Neuronal stem cell (in vitro differentiated cells): ENCODE measurements around the gene UQCRQ.

ENCODE experiments used
- DNase-seq: peaks from one replicate; pipeline ENCODE4 v3.0.0-alpha.2; 2013; ENCODE audit warnings: low spot score
- H2AFZ ChIP-seq: one replicate; pipeline ENCODE4 v1.6.1; 2013; ENCODE audit warnings: mild to moderate bottlenecking, low read length, inconsistent platforms
- H2AK5ac ChIP-seq: 2 replicates; pipeline ENCODE4 v1.6.1; 2013; ENCODE audit warnings: low read depth, mild to moderate bottlenecking, inconsistent platforms, low read length, moderate library complexity, mixed read lengths
- H2BK120ac ChIP-seq: 2 replicates; pipeline ENCODE4 v1.6.1; 2013; ENCODE audit warnings: low read depth, mild to moderate bottlenecking, inconsistent platforms, low read length, moderate library complexity, mixed read lengths
- H2BK12ac ChIP-seq: one replicate; pipeline ENCODE4 v1.6.1; 2013; ENCODE audit warnings: low read length, inconsistent platforms
- H2BK15ac ChIP-seq: 2 replicates; pipeline ENCODE4 v1.6.1; 2013; ENCODE audit warnings: mild to moderate bottlenecking, low read length, inconsistent platforms, mixed read lengths
- H2BK5ac ChIP-seq: one replicate; pipeline ENCODE4 v1.6.1; 2013; ENCODE audit warnings: inconsistent platforms, mild to moderate bottlenecking, low read length, moderate library complexity
- H3K14ac ChIP-seq: one replicate; pipeline ENCODE4 v1.6.1; 2013; ENCODE audit warnings: low read length, inconsistent platforms
- H3K18ac ChIP-seq: 2 replicates; pipeline ENCODE4 v1.6.1; 2013; ENCODE audit warnings: low read length, inconsistent platforms
- H3K23ac ChIP-seq: 2 replicates; pipeline ENCODE4 v1.6.1; 2013; ENCODE audit warnings: low read depth, mild to moderate bottlenecking, mixed read lengths, low read length, inconsistent platforms; ENCODE audit not compliant: poor library complexity
- H3K27ac ChIP-seq: replicated peaks from 3 replicates; pipeline ENCODE4 v1.5.1; 2013; ENCODE audit warnings: low read length, inconsistent platforms
- H3K27me3 ChIP-seq, 3 experiments: 2 replicates each; pipeline ENCODE4 v1.6.1; 2013; ENCODE audit warnings: low read length in 3 of 3, mild to moderate bottlenecking in 2 of 3, inconsistent platforms in 1 of 3, low read depth in 1 of 3, mixed read lengths in 1 of 3, moderate library complexity in 1 of 3; ENCODE audit not compliant: control insufficient read depth in 3 of 3, insufficient read depth in 3 of 3
- H3K36me3 ChIP-seq, 2 donors: replicated peaks in 1 of 2; 2 replicates each; pipeline ENCODE4 v1.6.1; 2013; ENCODE audit warnings: low read length in 2 of 2; ENCODE audit not compliant: control insufficient read depth in 2 of 2, insufficient read depth in 2 of 2
- H3K4ac ChIP-seq: 2 replicates; pipeline ENCODE4 v1.6.1; 2013; ENCODE audit warnings: inconsistent platforms, mild to moderate bottlenecking, low read length, moderate library complexity
- H3K4me1 ChIP-seq, 2 donors: 1 replicate in 1 of 2; 2 replicates in 1 of 2; pipeline ENCODE4 v1.6.1; 2013; ENCODE audit warnings: low read length in 2 of 2, low read depth in 1 of 2; ENCODE audit not compliant: control insufficient read depth in 2 of 2, insufficient read depth in 1 of 2
- H3K4me2 ChIP-seq: one replicate; pipeline ENCODE4 v1.6.1; 2013; ENCODE audit warnings: mild to moderate bottlenecking, low read length, inconsistent platforms; ENCODE audit not compliant: insufficient read depth, poor library complexity, severe bottlenecking
- H3K4me3 ChIP-seq, 2 donors: 2 replicates each; pipeline ENCODE4 v1.5.1; 2013; ENCODE audit warnings: low read length in 2 of 2, mild to moderate bottlenecking in 2 of 2, inconsistent platforms in 1 of 2, moderate library complexity in 1 of 2
- H3K79me1 ChIP-seq: one replicate; pipeline ENCODE4 v1.6.1; 2013; ENCODE audit warnings: low read depth, mild to moderate bottlenecking, inconsistent platforms, low read length, moderate library complexity
- H3K9ac ChIP-seq: one replicate; pipeline ENCODE4 v1.6.1; 2013; ENCODE audit warnings: mild to moderate bottlenecking, low read depth, low read length, inconsistent platforms; ENCODE audit not compliant: poor library complexity
- H3K9me3 ChIP-seq, 2 donors: replicated peaks in 1 of 2; 2 replicates each; pipeline versions ENCODE3 to v1.6.1; 2013; ENCODE audit warnings: low read length in 2 of 2, mild to moderate bottlenecking in 2 of 2, inconsistent platforms in 1 of 2, low read depth in 1 of 2, mixed read lengths in 1 of 2, moderate library complexity in 1 of 2; ENCODE audit not compliant: control insufficient read depth in 2 of 2, insufficient read depth in 1 of 2
- H4K8ac ChIP-seq: one replicate; pipeline ENCODE4 v1.6.1; 2013; ENCODE audit warnings: low read depth, mild to moderate bottlenecking, inconsistent platforms, low read length, moderate library complexity
- H4K91ac ChIP-seq: one replicate; pipeline ENCODE4 v1.6.1; 2013; ENCODE audit warnings: low read length, low read depth, mild to moderate bottlenecking, inconsistent platforms; ENCODE audit not compliant: poor library complexity
- WGBS, 2 donors: extraction: QIAGEN DNeasy Blood & Tissue Kit; methylation state at CpG; one replicate each; pipeline ENCODE4 v1.1.7; 2013; ENCODE audit warnings: missing lambda C conversion rate in 2 of 2, mixed read lengths in 1 of 2; ENCODE audit not compliant: insufficient read length in 2 of 2, insufficient replicate concordance in 1 of 2; ENCODE audit errors: extremely low coverage in 2 of 2; 5-methylcytosine and 5-hydroxymethylcytosine counted together

UQCRQ gene

DNA sequence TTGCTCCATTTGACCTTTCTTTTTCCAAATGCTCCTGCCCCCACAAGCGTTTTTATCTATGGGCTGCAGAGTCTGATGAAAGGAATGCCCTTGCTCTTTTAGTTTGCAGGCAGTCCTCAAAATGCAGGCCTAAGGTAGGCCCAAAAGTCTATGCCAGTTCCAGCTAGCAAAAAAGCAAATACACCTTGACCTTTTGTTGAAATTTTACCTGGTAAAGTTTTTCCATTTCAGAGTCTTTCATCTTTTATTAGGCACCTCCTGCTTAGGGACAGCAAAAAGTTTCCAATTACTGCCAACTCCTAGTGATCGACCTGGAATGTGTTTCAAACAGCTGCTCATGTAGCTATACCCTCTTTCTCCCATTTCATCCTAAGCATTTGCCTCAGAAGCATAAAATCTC lies 4.4 kb downstream of the UQCRQ start:
- H3K4me3 ChIP-seq: no peak overlapping the region
- H3K9ac ChIP-seq: no peak overlapping the region
- H4K8ac ChIP-seq: no peak overlapping the region
- H2BK120ac ChIP-seq: no peak overlapping the region
- H3K18ac ChIP-seq: no peak overlapping the region
- H3K36me3 ChIP-seq: peaks cover 13 to 83% of the 10 kb centered on the region in 2 donors
- H3K9me3 ChIP-seq: no peaks in the 10 kb centered on the region
- H3K4me1 ChIP-seq: peaks cover 3 to 7% of the 10 kb centered on the region in 2 donors
- no peak overlapping the region for H3K14ac ChIP-seq
- no peak overlapping the region for H2AK5ac ChIP-seq
- H3K27me3 ChIP-seq: no peaks in the 10 kb centered on the region
- no peak overlapping the region for H3K23ac ChIP-seq
- no peak overlapping the region for H3K4ac ChIP-seq
- H2BK5ac ChIP-seq: no peak overlapping the region
- H3K27ac ChIP-seq: no peak overlapping the region
- no peak for DNase-seq
- H2BK12ac ChIP-seq: no peak overlapping the region
- no peak overlapping the region for H4K91ac ChIP-seq
- no peak overlapping the region for H2BK15ac ChIP-seq
- peaks cover 4% of the 10 kb centered on the region for H3K79me1 ChIP-seq
- H2AFZ ChIP-seq: no peak overlapping the region
- H3K4me2 ChIP-seq: no peak overlapping the region
- whole genome bisulfite sequencing, 2 donors: no CpG with 5 or more reads among the region's 2 CpGs

DNA sequence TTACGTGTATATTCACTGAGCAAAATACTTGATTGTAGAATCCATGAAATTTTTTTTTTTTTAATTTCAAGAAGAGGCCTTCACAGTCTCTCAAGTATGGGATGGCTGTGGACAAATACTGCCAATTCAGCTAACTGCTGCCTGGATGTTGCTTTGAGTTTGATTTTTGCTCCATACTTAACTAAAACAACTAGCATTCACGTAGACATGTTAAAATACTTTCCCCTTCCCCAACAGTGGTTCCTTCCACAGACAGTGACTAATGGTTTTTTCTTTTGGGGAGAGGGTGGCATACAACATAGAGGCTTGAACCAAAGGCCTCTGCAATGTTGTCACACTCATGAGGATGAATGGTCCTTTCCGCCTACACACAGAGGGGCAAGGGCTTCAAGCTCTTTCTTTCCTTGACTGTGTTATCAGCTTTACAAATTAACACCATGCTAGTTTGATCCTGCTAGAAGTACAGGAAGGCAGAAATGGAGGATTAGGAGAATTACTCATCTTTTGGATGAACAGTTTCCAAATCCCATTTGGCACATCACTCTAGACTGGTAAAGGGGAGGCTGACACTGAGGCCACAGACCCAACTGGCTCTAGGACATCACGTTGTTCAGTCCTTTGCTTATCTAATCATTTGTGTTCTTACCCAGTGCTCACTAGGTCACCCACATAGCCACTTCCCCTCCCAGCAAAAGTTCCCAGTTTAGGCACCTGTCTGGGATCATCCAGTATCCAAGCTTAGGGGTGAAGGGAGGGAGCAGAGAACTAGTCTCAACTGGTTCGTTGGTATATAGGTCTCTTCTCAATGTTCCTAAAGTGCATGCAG lies 5.2 kb downstream of the UQCRQ start:
- Histone ChIP-seq H3K4me1 (peaks cover 2 to 7% of the 10 kb centered on the region in 2 donors), H3K4ac (no peak overlapping the region), H2BK120ac (no peak overlapping the region), H2BK12ac (no peak overlapping the region), H3K14ac (no peak overlapping the region), H3K9me3 (no peaks in the 10 kb centered on the region), H4K91ac (no peak overlapping the region), H3K9ac (no peak overlapping the region), H2AFZ (no peak overlapping the region), H3K79me1 (peaks cover 3% of the 10 kb centered on the region), H3K36me3 (peaks cover 13 to 92% of the 10 kb centered on the region in 2 donors), H3K4me2 (no peak overlapping the region), H3K27me3 (no peaks in the 10 kb centered on the region), H3K23ac (no peak overlapping the region), H3K4me3 (no peak overlapping the region), H4K8ac (no peak overlapping the region), H3K18ac (no peak overlapping the region), H3K27ac (no peak overlapping the region), H2BK15ac (no peak overlapping the region), H2AK5ac (no peak overlapping the region), H2BK5ac (no peak overlapping the region)
- WGBS, 2 donors: no CpG with 5 or more reads among the region's 5 CpGs
- no peak for DNase-seq

DNA sequence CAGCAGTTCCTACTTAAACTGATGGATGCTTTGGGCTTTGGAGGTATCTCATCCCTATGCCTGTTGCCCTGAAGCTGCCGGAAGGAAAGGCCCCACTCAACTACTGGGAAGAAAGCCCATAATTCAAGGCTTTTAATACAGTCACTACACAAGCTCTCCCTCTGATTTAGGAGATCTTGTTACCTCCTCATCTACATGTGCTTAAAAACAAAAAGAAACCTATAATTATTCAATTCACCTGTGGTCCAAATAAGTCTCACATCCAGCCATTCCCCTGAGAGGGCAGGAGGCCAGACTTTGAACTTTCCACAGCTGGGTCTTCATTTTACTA lies 6.3 kb downstream of the UQCRQ start:
- no peaks in the 10 kb centered on the region for H3K79me1 ChIP-seq
- H2BK5ac ChIP-seq: no peak overlapping the region
- peaks cover 9 to 97% of the 10 kb centered on the region in 2 donors for H3K36me3 ChIP-seq
- H3K27me3 ChIP-seq: no peaks in the 10 kb centered on the region
- no peak for DNase-seq
- H2BK12ac ChIP-seq: no peak overlapping the region
- H2BK15ac ChIP-seq: no peak overlapping the region
- H3K4me1 ChIP-seq: no peaks in the 10 kb centered on the region
- no peak overlapping the region for H3K23ac ChIP-seq
- H2AK5ac ChIP-seq: no peak overlapping the region
- no peak overlapping the region for H4K91ac ChIP-seq
- no peak overlapping the region for H3K14ac ChIP-seq
- no peak overlapping the region for H2AFZ ChIP-seq
- H3K4ac ChIP-seq: no peak overlapping the region
- H2BK120ac ChIP-seq: no peak overlapping the region
- no peaks in the 10 kb centered on the region for H3K9me3 ChIP-seq
- H3K4me3 ChIP-seq: no peak overlapping the region
- H4K8ac ChIP-seq: no peak overlapping the region
- no peak overlapping the region for H3K27ac ChIP-seq
- no peak overlapping the region for H3K4me2 ChIP-seq
- no peak overlapping the region for H3K18ac ChIP-seq
- no CpG with 5 or more reads among the region's 1 CpG for WGBS, 2 donors
- H3K9ac ChIP-seq: no peak overlapping the region

DNA sequence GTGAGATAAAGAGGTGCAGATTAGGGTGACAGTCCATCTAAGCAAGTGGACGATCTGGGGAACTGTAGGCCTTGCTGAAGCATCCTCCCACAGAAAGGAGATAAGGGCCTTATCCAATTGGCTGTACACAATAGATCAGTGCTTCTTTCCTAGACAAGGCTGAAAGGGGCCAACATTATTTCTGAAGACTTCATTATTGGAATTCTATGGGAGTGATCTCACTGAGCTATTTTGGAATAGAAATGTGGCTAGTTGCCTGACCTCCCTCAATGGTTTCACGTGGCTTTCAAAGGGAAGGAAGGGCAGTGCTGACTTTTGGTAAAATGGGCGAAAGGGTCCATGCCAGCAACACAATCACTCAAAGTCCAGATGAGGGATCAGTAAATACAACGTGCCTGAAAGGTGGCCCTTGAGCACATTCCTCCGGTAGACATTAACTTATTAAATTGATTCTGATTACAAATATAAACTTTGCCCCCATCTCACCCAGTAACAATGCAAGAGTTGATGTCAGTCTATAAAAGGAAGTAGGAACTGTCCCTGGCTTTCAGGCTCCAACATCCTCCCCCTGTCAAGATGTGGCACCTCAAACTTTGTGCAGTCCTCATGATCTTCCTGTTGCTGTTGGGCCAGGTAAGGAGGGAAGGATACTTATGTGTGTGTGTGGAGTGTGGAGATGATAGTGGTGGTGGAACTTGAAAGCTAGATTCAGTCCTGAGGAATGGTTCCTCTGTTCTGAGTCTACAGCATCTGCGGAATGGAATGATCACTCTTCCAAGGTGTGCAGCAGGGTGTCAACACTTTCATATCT lies 6.9 kb downstream of the UQCRQ start, which contains the start of gene LEAP2:
TSS of gene LEAP2 (plus strand) at position 550 of the 811 bp plus-strand sequence. CDS start at position 577, 27 bp downstream.
- no peak within 1 kb of the TSS for H2BK12ac ChIP-seq
- no peak within 1 kb of the TSS for H3K4ac ChIP-seq
- no peak within 1 kb of the TSS for H4K91ac ChIP-seq
- H2BK15ac ChIP-seq: no peak within 1 kb of the TSS
- no peaks in the 10 kb centered on the region for H3K79me1 ChIP-seq
- H2BK5ac ChIP-seq: no peak within 1 kb of the TSS
- no peaks in the 10 kb centered on the region for H3K4me1 ChIP-seq
- H3K4me3 ChIP-seq: peak within 1 kb of the TSS in 1 of 2 donors; percentile 66
- no peak for DNase-seq
- no peak within 1 kb of the TSS for H3K27ac ChIP-seq
- no peak within 1 kb of the TSS for H3K14ac ChIP-seq
- H2AK5ac ChIP-seq: no peak within 1 kb of the TSS
- H2BK120ac ChIP-seq: no peak within 1 kb of the TSS
- no peak within 1 kb of the TSS for H3K18ac ChIP-seq
- no peaks in the 10 kb centered on the region for H3K9me3 ChIP-seq
- no peak within 1 kb of the TSS for H2AFZ ChIP-seq
- H4K8ac ChIP-seq: no peak within 1 kb of the TSS
- no CpG with 5 or more reads among the region's 6 CpGs for WGBS, 2 donors
- no peak within 1 kb of the TSS for H3K4me2 ChIP-seq
- no peak within 1 kb of the TSS for H3K23ac ChIP-seq
- H3K27me3 ChIP-seq: no peaks in the 10 kb centered on the region
- no peak within 1 kb of the TSS for H3K9ac ChIP-seq
- H3K36me3 ChIP-seq: peaks cover 11 to 97% of the 10 kb centered on the region in 2 donors
